Gastroesophageal sphincter (tissue), 3 donors: Measurements from ENCODE around the gene GOLGB1.

Experiments
- POLR2A ChIP-seq, 2 donors: fragments of 450-650 bp; IDR thresholded peaks; one replicate each; pipeline ENCODE4 v1.6.1; 2017; ENCODE audit warnings: antibody characterized with exemption in 2 of 2, mild to moderate bottlenecking in 2 of 2, moderate library complexity in 1 of 2
- TF ChIP-seq, protein P1 (sequence below), 4 experiments: fragments of 200-600 bp in 2 of 4; fragments of 450-650 bp in 2 of 4; sonication (generic) in 1 of 4; IDR thresholded peaks; one replicate each; pipeline ENCODE4 v1.5.1; 2017 to 2019; ENCODE audit warnings: antibody characterized with exemption in 4 of 4, mild to moderate bottlenecking in 2 of 4, moderate library complexity in 2 of 4

DNA sequence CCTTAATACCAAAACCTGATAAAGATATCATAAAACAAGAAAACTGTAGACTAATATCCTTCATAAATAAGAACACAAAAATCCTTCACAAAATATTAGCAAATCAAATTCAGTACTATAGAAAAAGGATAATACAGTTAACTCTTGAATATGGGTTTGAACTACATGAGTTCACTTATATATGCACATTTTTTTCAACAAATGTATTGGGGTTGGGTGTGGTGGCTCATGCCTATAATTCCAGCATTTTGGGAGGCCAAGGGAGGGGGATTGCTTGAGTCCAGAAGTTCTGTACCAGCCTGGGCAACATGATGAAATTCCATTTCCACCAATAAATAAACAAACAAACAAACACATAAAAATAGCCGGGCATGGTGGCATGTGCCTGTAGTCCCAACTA lies 39.2 kb downstream of the GOLGB1 start:
- TF ChIP-seq, protein P1, sequence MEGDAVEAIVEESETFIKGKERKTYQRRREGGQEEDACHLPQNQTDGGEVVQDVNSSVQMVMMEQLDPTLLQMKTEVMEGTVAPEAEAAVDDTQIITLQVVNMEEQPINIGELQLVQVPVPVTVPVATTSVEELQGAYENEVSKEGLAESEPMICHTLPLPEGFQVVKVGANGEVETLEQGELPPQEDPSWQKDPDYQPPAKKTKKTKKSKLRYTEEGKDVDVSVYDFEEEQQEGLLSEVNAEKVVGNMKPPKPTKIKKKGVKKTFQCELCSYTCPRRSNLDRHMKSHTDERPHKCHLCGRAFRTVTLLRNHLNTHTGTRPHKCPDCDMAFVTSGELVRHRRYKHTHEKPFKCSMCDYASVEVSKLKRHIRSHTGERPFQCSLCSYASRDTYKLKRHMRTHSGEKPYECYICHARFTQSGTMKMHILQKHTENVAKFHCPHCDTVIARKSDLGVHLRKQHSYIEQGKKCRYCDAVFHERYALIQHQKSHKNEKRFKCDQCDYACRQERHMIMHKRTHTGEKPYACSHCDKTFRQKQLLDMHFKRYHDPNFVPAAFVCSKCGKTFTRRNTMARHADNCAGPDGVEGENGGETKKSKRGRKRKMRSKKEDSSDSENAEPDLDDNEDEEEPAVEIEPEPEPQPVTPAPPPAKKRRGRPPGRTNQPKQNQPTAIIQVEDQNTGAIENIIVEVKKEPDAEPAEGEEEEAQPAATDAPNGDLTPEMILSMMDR (IDR thresholded peaks at IDR 0.05) = no peak
- TF ChIP-seq POLR2A (IDR thresholded peaks at IDR 0.05) = no peak
